Forelimb muscle (tissue), 1 donor: ENCODE measurements around the gene XPO4. TPM values are rescaled to one million over a fixed set of nuclear protein-coding genes. Genes with fewer than 3 reads are reported as not detected.

Source experiments
- DNase-seq: peaks from one replicate; pipeline ENCODE4 v3.0.0-alpha.2; 2013; ENCODE audit warnings: low read depth
- polyA plus RNA-seq: library from polyadenylated mRNA; unstranded; fragments of 120-200 nt; gene quantifications from one replicate; pipeline ENCODE4 v1.2.1, GENCODE V29; 2013; ENCODE audit not compliant: insufficient read length

XPO4 gene
- polyA plus RNA-seq, 1 donor, result 23.9 TPM

DNA sequence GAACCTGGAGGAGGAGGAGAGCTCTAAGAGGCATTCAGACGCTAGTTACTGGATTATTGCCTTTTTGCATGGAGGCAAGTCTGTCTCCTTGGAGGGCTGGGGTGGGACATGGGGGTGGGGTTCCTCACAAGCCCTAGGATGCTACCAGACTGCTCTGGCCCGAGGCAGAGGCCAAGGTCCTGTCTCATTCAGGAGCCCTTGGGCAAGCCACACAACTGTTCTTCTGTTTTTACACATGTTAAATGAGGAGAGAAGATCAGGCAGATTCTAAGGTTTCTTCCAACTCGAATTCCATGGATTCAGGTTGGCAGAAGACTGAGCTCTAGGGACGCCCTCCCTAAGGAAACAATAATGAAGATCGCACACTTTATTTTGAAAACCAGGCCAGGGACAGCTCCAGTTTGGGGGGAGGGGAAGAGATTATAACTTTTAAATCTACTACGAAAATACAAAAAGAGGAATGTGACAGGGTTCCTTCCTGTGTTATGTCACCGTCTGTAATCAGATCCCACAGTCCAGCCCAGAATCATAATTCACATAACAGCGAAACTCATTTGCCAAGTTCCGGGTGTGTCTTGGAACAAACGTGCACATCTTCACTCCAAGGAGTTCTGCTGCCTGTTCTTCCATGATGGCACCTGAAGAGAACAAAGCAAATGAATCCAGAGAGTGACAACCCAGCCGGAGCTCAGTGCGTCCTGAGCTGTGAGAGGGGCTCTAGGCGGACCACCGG is 173.8 kb downstream of the XPO4 start:
- DNase-seq, result peak; percentile 67

DNA sequence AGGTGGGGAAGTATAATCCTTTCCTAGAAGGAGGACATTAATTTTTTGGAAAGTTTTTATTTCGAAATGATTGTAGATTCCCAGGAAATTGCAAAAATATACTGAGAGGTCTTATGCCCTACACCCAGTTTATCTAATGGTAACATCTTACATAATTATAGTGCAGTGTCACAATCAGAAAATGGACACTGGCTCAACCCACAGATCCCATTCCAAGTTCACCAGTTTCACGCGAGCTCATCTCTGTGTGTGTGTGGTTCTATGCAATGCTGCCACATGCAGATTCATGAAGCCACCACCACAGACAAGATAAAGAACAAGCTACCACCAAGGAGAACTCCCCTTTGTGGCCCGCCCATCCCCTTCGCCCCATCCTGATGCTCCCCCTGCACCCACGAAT is 174.7 kb downstream of the XPO4 start:
- no peak for DNase-seq

Other genes with a start within 250 kb of the XPO4 start
- 30.1 TPM for gene IL17D, start 199.0 kb downstream of the XPO4 start, polyA plus RNA-seq
- gene EEF1AKMT1, start 128.8 kb downstream of the XPO4 start, polyA plus RNA-seq, result 11.5 TPM
- gene LATS2, start 158.8 kb upstream of the XPO4 start, polyA plus RNA-seq, result 14.4 TPM
- gene SAP18, start 237.4 kb upstream of the XPO4 start, polyA plus RNA-seq, result 201 TPM